ENCODE results near the gene IL1R2. TPM values are rescaled to one million over a fixed set of nuclear protein-coding genes. Genes with fewer than 3 reads are reported as not detected.

IL1R2 gene
- polyA plus RNA-seq, 6 donors from 2014 or later = 0.70 TPM; not detected in 5

- Mint-ChIP-seq H3K4me1 (no peaks in the 10 kb centered on the region), H3K4me3 (no peak overlapping the region), H3K27me3 (peaks cover 0 to 27% (median 9%) of the 10 kb centered on the region in 3 donors), H3K27ac (no peak overlapping the region), H3K36me3 (peaks cover 0 to 9% of the 10 kb centered on the region in 2 donors), H3K9me3 (peaks cover 2 to 16% (median 7%) of the 10 kb centered on the region in 7 donors)
- no peak for DNase-seq
- ATAC-seq (ENCODE audit: low read depth in 2 of 2) = no peak
These were observed 29.5 kb upstream of the IL1R2 start for GRCh38 chr2:101962309-101962708.

GRCh38 chr2:101963198-101963597, 28.6 kb upstream of the IL1R2 start:
- Mint-ChIP-seq H3K27ac (no peak overlapping the region), H3K36me3 (peaks cover 0 to 2% of the 10 kb centered on the region in 2 donors)
- DNase-seq = no peak

GRCh38 chr2:101967826-101968513, 23.8 kb upstream of the IL1R2 start:
- ATAC-seq (ENCODE audit: low read depth in 2 of 2) = no peak
- peak overlapping the region in 1 of 6 donors; percentile 12 for H3K27ac Mint-ChIP-seq

More at GRCh38 chr2:101963198-101963597, 28.6 kb upstream of the IL1R2 start:
- Mint-ChIP-seq H3K4me3 (no peak overlapping the region), H3K27me3 (peaks cover 0 to 31% (median 9%) of the 10 kb centered on the region in 3 donors), H3K9me3 (peaks cover 0 to 7% (median under 1%) of the 10 kb centered on the region in 7 donors), H3K4me1 (no peaks in the 10 kb centered on the region)
- no peak for ATAC-seq (ENCODE audit: low read depth in 2 of 2)

GRCh38 chr2:101969723-101970122, 22.0 kb upstream of the IL1R2 start:
- DNase-seq (no peak), ATAC-seq (ENCODE audit: low read depth in 2 of 2) (no peak)
- Mint-ChIP-seq H3K4me3 (no peak overlapping the region), H3K9me3 (peaks cover 2 to 26% (median 11%) of the 10 kb centered on the region in 7 donors), H3K4me1 (no peaks in the 10 kb centered on the region), H3K36me3 (peaks cover 0 to 8% of the 10 kb centered on the region in 2 donors), H3K27ac (no peak overlapping the region), H3K27me3 (peaks cover 0 to 35% (median 20%) of the 10 kb centered on the region in 3 donors)

More at GRCh38 chr2:101967826-101968513, 23.8 kb upstream of the IL1R2 start:
- H3K9me3 Mint-ChIP-seq = peaks cover 2 to 23% (median 11%) of the 10 kb centered on the region in 7 donors
- peaks cover 0 to 8% of the 10 kb centered on the region in 2 donors for H3K36me3 Mint-ChIP-seq
- peaks cover 0 to 31% (median 19%) of the 10 kb centered on the region in 3 donors for H3K27me3 Mint-ChIP-seq
- H3K4me3 Mint-ChIP-seq = no peak overlapping the region
- no peaks in the 10 kb centered on the region for H3K4me1 Mint-ChIP-seq
- DNase-seq = no peak

GRCh38 chr2:101970901-101971300, 20.9 kb upstream of the IL1R2 start:
- peaks cover 0 to 8% of the 10 kb centered on the region in 2 donors for H3K36me3 Mint-ChIP-seq
- H3K4me1 Mint-ChIP-seq = no peaks in the 10 kb centered on the region
- DNase-seq (no peak), ATAC-seq (ENCODE audit: low read depth in 2 of 2) (no peak)
- H3K27ac Mint-ChIP-seq = no peak overlapping the region
- peaks cover 2 to 26% (median 11%) of the 10 kb centered on the region in 7 donors for H3K9me3 Mint-ChIP-seq
- H3K27me3 Mint-ChIP-seq = peaks cover 3 to 28% (median 11%) of the 10 kb centered on the region in 3 donors
- H3K4me3 Mint-ChIP-seq = no peak overlapping the region

GRCh38 chr2:101971836-101972235, 19.9 kb upstream of the IL1R2 start:
- ATAC-seq (ENCODE audit: low read depth in 2 of 2) = no peak
- no peak for DNase-seq
- Mint-ChIP-seq H3K27ac (no peak overlapping the region), H3K27me3 (peaks cover 7 to 28% (median 11%) of the 10 kb centered on the region in 3 donors), H3K9me3 (peaks cover 2 to 26% (median 11%) of the 10 kb centered on the region in 7 donors), H3K4me1 (no peaks in the 10 kb centered on the region), H3K36me3 (peaks cover 0 to 8% of the 10 kb centered on the region in 2 donors), H3K4me3 (no peak overlapping the region)

GRCh38 chr2:101972621-101973434, 18.9 kb upstream of the IL1R2 start:
- ATAC-seq (ENCODE audit: low read depth in 2 of 2) (no peak), DNase-seq (no peak)
- Mint-ChIP-seq H3K27ac (peak overlapping the region in 1 of 6 donors; percentile 26), H3K4me1 (no peaks in the 10 kb centered on the region), H3K27me3 (peaks cover 7 to 24% (median 11%) of the 10 kb centered on the region in 3 donors), H3K9me3 (peaks cover 2 to 26% (median 11%) of the 10 kb centered on the region in 7 donors), H3K36me3 (peaks cover 0 to 8% of the 10 kb centered on the region in 2 donors), H3K4me3 (no peak overlapping the region)

GRCh38 chr2:101974663-101975062, 17.1 kb upstream of the IL1R2 start:
- H3K4me1 Mint-ChIP-seq = no peaks in the 10 kb centered on the region
- peaks cover 0 to 8% of the 10 kb centered on the region in 2 donors for H3K36me3 Mint-ChIP-seq
- H3K9me3 Mint-ChIP-seq = peaks cover 2 to 26% (median 11%) of the 10 kb centered on the region in 7 donors
- DNase-seq = no peak
- no peak overlapping the region for H3K4me3 Mint-ChIP-seq
- ATAC-seq (ENCODE audit: low read depth in 2 of 2) = no peak
- peaks cover 7 to 24% (median 11%) of the 10 kb centered on the region in 3 donors for H3K27me3 Mint-ChIP-seq
- peak overlapping the region in 1 of 6 donors; percentile 20 for H3K27ac Mint-ChIP-seq

GRCh38 chr2:101975171-101975870, 16.4 kb upstream of the IL1R2 start:
- no peak for DNase-seq
- peaks cover 7 to 24% (median 8%) of the 10 kb centered on the region in 3 donors for H3K27me3 Mint-ChIP-seq
- H3K36me3 Mint-ChIP-seq = peaks cover 0 to 8% of the 10 kb centered on the region in 2 donors
- no peak overlapping the region for H3K27ac Mint-ChIP-seq
- H3K4me3 Mint-ChIP-seq = no peak overlapping the region
- no peak for ATAC-seq (ENCODE audit: low read depth in 2 of 2)
- H3K4me1 Mint-ChIP-seq = no peaks in the 10 kb centered on the region
- H3K9me3 Mint-ChIP-seq = peaks cover 2 to 20% (median 11%) of the 10 kb centered on the region in 7 donors

- H3K27me3 Mint-ChIP-seq = peaks cover 5 to 24% (median 7%) of the 10 kb centered on the region in 3 donors
- no peak overlapping the region for H3K4me3 Mint-ChIP-seq
- H3K36me3 Mint-ChIP-seq = peaks cover 0 to 3% of the 10 kb centered on the region in 2 donors
- ATAC-seq (ENCODE audit: low read depth in 2 of 2) = no peak
- DNase-seq = no peak
- H3K27ac Mint-ChIP-seq = no peak overlapping the region
- H3K4me1 Mint-ChIP-seq = no peaks in the 10 kb centered on the region
- peaks cover 0 to 11% (median 2%) of the 10 kb centered on the region in 7 donors for H3K9me3 Mint-ChIP-seq
These were observed 14.9 kb upstream of the IL1R2 start for GRCh38 chr2:101976891-101977290.

GRCh38 chr2:101980368-101980767, 11.4 kb upstream of the IL1R2 start:
- Mint-ChIP-seq H3K4me3 (no peak overlapping the region), H3K4me1 (no peaks in the 10 kb centered on the region), H3K9me3 (no peaks in the 10 kb centered on the region), H3K27me3 (peaks cover 0 to 7% (median 4%) of the 10 kb centered on the region in 3 donors), H3K27ac (no peak overlapping the region), H3K36me3 (no peaks in the 10 kb centered on the region)
- DNase-seq (no peak), ATAC-seq (ENCODE audit: low read depth in 2 of 2) (no peak)

GRCh38 chr2:101981066-101981465, 10.7 kb upstream of the IL1R2 start:
- DNase-seq (no peak), ATAC-seq (ENCODE audit: low read depth in 2 of 2) (no peak)
- Mint-ChIP-seq H3K27me3 (peaks cover 0 to 6% (median 2%) of the 10 kb centered on the region in 3 donors), H3K9me3 (no peaks in the 10 kb centered on the region), H3K36me3 (no peaks in the 10 kb centered on the region), H3K4me3 (no peak overlapping the region), H3K27ac (no peak overlapping the region), H3K4me1 (peaks cover 0 to 2% (median 0%) of the 10 kb centered on the region in 3 donors)

- DNase-seq = no peak
- no peak for ATAC-seq (ENCODE audit: low read depth in 2 of 2)
- H3K36me3 Mint-ChIP-seq = no peaks in the 10 kb centered on the region
- H3K4me1 Mint-ChIP-seq = peaks cover 0 to 2% (median 0%) of the 10 kb centered on the region in 3 donors
- H3K4me3 Mint-ChIP-seq = no peak overlapping the region
- H3K27ac Mint-ChIP-seq = no peak overlapping the region
- no peaks in the 10 kb centered on the region for H3K9me3 Mint-ChIP-seq
- H3K27me3 Mint-ChIP-seq = peaks cover 0 to 6% (median 0%) of the 10 kb centered on the region in 3 donors
These were observed 10.3 kb upstream of the IL1R2 start for GRCh38 chr2:101981504-101981903.
